GM19438 (cell line): ENCODE data around the gene ATN1.
"Not testable (repeated sequence)": the region's sequence is repeated elsewhere in the genome, so short reads cannot be mapped to it uniquely, and the experiment has no call there.

Experiments used
- ATAC-seq: cut with Tn5 transposase; IDR thresholded peaks from one replicate; pipeline ENCODE4 v1.9.1; 2021; ENCODE audit warnings: low read depth; ENCODE audit not compliant: unreplicated experiment

Gene ATN1

DNA sequence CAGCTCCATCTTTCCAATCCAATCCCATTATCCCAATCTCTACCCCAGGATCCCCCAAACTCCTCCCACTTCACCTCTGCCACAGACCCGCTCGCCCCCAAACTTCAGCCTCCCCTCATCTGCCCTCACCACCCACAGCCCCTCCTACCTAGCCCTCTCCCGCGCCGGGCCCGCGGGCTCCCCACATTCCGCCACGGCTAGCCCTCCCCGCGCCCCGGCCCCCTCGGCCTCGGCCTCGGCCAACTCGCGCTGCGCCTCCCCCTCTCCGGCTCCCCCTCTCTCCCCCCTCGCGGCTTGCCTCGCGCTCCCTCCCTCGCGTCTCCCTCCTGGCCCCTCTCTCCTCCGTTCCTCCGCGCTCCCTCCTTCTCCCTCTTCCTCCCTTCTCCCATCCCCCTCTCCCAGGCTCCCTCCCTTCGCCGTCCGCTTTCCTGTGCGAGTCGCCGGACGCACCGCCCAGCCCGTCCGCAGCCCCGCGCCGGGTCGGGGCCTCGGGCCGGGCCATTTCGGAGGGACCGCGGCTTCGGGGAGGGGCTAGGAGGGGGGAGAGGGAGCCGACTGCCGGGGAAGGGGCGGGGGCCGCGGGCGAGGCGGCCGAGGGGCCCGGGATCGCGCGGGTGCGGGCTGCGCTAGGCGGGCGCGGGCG is at the start of gene ATN1:
TSS of gene ATN1 (plus strand) at position 581 of the 643 bp plus-strand sequence. CDS start 6,043 bp downstream, outside the sequence.
- no peak for ATAC-seq

GRCh38 chr12:6879824-6880223 is 47.9 kb upstream of the ATN1 start:
- ATAC-seq = not testable (repeated sequence)

DNA sequence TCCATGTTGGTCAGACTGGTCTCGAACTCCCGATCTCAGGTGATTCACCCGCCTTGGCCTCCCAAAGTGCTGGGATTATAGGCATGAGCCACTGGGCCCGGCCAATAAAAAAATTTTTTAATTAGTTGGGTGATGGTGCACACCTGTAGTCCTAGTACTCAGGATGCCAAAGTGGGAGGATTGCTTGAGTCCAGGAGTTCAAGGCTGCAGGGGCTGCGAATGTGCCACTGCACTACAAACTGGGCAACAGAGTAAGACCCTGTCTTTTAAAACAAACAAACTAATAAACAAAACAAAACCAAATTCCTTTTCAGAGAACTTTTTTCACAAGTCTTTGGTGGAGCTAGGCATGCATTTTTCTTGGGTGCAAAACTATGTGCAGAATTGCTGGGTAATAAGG is 44.5 kb upstream of the ATN1 start:
- no peak for ATAC-seq

- no peak for ATAC-seq
Observed at GRCh38 chr12:6883683-6884082, 44.1 kb upstream of the ATN1 start.

DNA sequence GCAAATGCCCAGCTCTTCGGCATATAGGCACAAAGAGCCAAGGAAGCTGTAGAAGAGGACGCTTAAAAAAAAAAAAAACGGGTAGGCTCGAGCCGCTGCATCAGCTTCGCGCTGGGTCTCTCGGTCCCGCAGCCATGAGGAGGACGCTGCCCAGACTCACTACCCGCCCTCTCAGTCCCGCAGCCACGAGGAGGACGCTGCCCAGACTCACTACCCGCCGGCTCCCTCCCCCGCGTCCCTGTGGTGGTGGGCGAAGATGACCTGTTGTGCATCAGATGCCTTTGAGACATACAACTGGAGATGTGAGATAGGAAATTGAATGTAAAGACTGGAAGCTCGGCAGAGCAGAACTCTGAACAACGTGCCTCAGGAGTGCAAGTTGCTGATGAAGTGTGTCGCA is 43.2 kb upstream of the ATN1 start:
- ATAC-seq = no peak

GRCh38 chr12:6886206-6886999 is 41.4 kb upstream of the ATN1 start:
- not testable (repeated sequence) for ATAC-seq

DNA sequence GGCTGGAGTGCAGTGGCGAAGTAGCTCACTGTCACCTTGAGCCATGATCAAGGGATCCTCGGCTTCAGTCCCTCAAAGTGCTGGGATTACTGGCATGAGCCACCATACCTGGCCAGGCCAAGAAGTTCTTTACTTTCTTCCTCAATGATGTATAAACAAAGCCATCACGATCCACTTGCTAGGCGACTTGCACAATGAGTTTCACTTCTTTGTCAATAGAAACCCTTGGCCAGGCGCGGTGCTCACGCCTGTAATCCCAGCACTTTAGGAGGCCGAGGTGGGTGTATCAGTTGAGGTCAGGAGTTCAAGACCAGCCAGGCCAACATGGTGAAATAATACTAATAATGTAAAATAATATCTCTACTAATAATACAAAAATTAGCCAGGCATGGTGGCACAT is 40.3 kb upstream of the ATN1 start:
- no peak for ATAC-seq

DNA sequence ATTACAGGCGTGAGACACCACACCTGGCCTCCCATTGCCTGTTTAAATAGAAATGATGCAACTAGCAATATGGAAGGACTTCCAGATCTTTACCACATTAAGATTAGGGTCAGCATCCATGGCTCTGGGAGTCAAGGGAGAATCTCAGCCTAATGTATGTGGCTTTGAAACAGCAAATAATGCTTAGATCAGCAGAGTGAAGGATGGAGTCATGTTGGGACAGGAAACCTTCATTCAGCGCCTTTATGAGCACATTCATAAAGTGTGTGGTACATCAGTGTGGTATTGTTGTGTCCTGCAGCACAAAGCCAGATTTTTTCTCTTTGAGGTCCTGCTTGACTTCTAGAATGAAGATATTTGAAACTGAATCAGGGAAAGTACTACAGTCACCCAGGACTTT is 39.4 kb upstream of the ATN1 start:
- ATAC-seq = no peak

- not testable (repeated sequence) for ATAC-seq
Observed at GRCh38 chr12:6888794-6889193, 39.0 kb upstream of the ATN1 start.

DNA sequence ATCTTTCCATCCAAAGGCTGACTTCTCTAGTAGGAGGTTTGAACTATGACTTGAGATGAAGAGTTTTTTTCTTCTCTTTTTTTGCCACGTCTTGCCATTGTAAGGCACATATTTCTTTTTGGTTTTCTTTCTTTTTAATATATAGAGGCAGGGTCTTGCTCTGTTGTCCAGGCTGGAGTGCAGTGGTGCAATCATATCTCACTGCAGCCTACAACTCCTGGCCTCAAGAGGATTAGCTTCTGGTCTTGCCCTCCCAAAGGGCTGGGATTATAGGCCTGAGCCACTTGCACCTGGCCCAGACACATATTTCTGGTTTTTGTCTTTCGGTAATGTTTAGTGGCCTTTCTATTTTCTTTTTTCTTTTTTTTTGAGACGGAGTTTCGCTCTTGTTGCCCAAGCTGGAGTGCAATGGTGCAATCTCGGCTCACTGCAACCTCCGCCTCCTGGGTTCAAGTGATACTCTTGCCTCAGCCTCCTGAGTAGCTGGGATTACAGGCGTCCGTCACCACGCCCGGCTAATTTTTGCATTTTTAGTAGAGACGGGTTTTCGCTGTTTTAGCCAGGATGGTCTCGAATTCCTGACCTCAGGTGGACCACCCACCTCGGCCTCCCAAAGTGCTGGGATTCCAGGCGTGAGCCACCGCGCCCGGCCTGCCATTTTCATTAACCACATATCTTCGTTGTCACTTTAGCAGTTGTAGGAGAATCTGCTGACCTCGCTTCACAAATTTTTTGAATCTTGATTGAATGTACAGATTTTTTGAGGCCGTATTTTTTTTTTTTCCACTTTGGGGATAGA is 37.8 kb upstream of the ATN1 start:
- ATAC-seq = not testable (repeated sequence)

- peak; percentile 93 for ATAC-seq
Observed at GRCh38 chr12:6890789-6891645, 36.7 kb upstream of the ATN1 start.

GRCh38 chr12:6891646-6892001 is 36.1 kb upstream of the ATN1 start:
- no peak for ATAC-seq

DNA sequence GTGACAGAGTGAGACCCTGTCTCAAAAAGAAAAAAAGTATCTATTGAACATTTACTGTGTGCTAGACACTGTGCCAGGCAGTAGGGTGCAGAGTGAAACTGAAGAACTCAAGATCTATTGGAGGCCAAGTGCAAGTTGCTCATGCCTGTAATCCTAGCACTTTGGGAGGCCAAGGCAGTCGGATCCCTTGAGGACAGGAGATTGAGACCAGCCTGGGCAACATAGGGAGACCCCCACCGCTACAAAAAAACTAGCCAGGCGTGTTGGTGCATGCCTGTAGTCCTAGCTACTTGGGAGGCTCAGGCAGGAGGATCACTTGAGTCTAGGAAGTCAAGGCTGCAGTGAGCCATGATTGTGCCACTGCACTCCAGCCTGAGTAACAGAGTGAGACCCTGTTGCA is 35.1 kb upstream of the ATN1 start:
- not testable (repeated sequence) for ATAC-seq

GRCh38 chr12:6894321-6894720 is 33.4 kb upstream of the ATN1 start:
- no peak for ATAC-seq

DNA sequence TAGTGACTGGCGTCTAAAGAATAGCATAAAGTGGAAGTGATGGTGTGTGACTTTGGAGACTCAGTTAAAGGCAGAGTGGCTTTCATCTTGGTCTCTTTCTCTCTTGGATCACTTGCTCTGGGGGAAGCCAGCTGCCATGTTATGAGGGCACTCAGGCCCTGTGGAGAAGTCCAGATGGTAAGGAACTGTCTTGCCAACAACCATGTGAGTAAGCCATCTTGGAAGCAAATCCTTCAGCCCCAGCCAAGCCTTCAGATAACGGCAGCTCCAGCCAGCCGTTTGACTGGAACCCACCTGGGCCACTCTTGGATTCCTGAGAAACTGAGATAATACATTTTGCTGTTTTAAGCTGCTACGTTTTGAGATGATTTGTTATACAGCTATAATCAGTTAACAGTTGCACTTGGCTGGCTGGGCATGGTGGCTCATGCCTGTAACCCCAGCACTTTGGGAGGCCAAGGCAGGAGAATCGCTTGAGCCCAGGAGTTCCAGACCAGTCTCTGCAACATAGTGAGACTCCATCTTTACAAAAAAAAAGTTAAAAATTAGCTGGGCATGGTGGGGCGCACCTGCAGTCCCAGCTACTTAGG is 30.8 kb upstream of the ATN1 start:
- no peak for ATAC-seq

- ATAC-seq = no peak
Observed at GRCh38 chr12:6899427-6899826, 28.3 kb upstream of the ATN1 start.

GRCh38 chr12:6899837-6900519 is 27.8 kb upstream of the ATN1 start:
- ATAC-seq = no peak

DNA sequence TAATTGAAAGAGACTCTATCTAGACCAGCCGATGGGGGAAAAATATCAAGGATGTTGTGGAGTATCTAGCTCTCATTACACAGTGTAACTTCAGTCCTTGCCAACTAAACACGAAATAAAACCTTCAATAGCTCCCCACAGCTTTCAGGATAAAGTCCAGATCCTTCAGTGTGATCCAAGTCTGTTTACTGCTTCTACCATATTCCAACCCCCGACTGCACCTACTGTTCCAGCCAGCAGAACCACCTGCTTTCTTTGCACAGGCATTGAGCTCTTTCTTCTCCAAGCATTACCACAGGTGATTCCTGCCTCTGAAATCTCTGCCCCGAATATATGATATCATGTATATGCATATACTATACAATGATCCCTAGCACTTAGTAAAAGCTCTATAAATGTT is 25.3 kb upstream of the ATN1 start:
- no peak for ATAC-seq

- ATAC-seq = no peak
Observed at GRCh38 chr12:6903722-6904121, 24.0 kb upstream of the ATN1 start.
